ENCODE measurements around the gene DSCAM.

GRCh38 chr21:40200126-40200525 is 646.8 kb downstream of the DSCAM start:
- TF ChIP-seq, protein P1, sequence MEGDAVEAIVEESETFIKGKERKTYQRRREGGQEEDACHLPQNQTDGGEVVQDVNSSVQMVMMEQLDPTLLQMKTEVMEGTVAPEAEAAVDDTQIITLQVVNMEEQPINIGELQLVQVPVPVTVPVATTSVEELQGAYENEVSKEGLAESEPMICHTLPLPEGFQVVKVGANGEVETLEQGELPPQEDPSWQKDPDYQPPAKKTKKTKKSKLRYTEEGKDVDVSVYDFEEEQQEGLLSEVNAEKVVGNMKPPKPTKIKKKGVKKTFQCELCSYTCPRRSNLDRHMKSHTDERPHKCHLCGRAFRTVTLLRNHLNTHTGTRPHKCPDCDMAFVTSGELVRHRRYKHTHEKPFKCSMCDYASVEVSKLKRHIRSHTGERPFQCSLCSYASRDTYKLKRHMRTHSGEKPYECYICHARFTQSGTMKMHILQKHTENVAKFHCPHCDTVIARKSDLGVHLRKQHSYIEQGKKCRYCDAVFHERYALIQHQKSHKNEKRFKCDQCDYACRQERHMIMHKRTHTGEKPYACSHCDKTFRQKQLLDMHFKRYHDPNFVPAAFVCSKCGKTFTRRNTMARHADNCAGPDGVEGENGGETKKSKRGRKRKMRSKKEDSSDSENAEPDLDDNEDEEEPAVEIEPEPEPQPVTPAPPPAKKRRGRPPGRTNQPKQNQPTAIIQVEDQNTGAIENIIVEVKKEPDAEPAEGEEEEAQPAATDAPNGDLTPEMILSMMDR (IDR thresholded peaks at IDR 0.05), result no peak
- TF ChIP-seq POLR2A (IDR thresholded peaks at IDR 0.05), result no peak

Measured in Peyer's patch (tissue), 4 donors.